ENCODE results near the gene FGB.

GRCh38 chr4:154615211-154615610, 52.4 kb downstream of the FGB start:
- TF ChIP-seq POLR2A (IDR thresholded peaks at IDR 0.05; ENCODE audit: extremely low read depth, insufficient read length) (no peak), CTCF (IDR thresholded peaks at IDR 0.05; ENCODE audit: low read depth, low read length) (no peak), MAX (IDR thresholded peaks at IDR 0.05; ENCODE audit: low read depth, low read length) (no peak), MYC (IDR thresholded peaks at IDR 0.05; ENCODE audit: low read depth, low read length) (no peak)
